Right renal cortex interstitium (tissue), 3 donors: Measurements from ENCODE around the gene MPHOSPH8. TPM values are rescaled to one million over a fixed set of nuclear protein-coding genes. Genes with fewer than 3 reads are reported as not detected.
"Not testable (repeated sequence)": the region's sequence is repeated elsewhere in the genome, so short reads cannot be mapped to it uniquely, and the experiment has no call there.

ENCODE experiments used
- DNase-seq, 3 donors: peaks; one replicate each; pipeline ENCODE4 v3.0.0-alpha.2; 2013; ENCODE audit warnings: low read depth in 3 of 3, low spot score in 2 of 3
- polyA plus RNA-seq, 3 donors: library from polyadenylated mRNA; unstranded; fragments of 120-200 nt; gene quantifications; one replicate each; pipeline ENCODE4 v1.2.1, GENCODE V29; 2013; ENCODE audit not compliant: insufficient read length in 3 of 3

MPHOSPH8 gene
- polyA plus RNA-seq, 3 donors: 61.4 to 67.9 (median 62.6) TPM

GRCh38 chr13:19632915-19633478 lies 462 bp upstream of the MPHOSPH8 start:
- no peak for DNase-seq

DNA sequence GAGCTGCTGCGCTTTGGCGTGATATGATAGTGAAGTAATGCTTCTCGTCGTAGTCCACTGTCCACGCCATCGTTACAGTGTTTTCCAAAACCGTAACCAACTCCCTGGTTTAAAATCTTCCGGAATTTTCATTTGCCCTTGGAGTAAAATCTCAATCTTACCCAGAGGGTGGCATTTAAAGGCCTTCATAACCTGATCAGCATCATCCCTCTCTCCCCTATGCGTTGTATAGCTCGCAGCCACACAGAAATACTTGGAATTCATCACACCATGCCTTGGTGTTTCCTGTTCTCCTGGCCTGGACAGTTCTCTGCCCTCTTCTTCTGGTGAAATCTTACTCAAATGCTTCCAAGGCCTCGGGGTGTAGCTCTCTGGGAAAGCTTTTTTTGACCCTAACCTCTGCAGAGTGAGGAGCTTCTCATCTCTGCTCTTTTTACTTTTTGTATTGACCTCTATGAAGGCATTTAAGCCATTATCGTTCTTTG lies 839 bp downstream of the MPHOSPH8 start:
- DNase-seq: peak; percentile 15 to 47 (median 36)

GRCh38 chr13:19635926-19636325 lies 2.5 kb downstream of the MPHOSPH8 start:
- not testable (repeated sequence) for DNase-seq

DNA sequence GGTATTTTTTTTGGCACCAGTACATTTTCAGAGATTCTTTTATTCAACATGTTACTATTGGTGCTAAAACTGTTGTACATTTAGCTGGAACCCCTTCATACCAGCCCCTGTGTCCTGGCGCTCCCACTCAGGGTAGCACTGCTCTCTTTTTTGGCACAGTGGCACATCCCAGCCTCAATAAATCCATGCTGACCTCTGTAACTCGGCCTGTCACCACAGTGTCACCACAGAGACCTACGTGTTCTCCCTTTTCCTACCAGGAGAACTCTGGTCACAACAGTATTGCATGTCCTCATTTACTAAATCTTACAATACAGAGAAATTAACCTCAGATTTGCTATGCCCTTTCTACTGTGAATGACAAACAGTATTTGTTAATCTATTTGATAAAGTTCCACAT lies 10.2 kb downstream of the MPHOSPH8 start:
- no peak for DNase-seq

- DNase-seq: no peak
Measured at GRCh38 chr13:19645000-19645399, 11.5 kb downstream of the MPHOSPH8 start.

GRCh38 chr13:19646063-19646462 lies 12.6 kb downstream of the MPHOSPH8 start:
- no peak for DNase-seq

- DNase-seq: no peak
Measured at GRCh38 chr13:19650742-19651141, 17.3 kb downstream of the MPHOSPH8 start.

GRCh38 chr13:19657872-19658591 lies 24.6 kb downstream of the MPHOSPH8 start:
- DNase-seq: no peak

- no peak for DNase-seq
Measured at GRCh38 chr13:19658831-19659230, 25.4 kb downstream of the MPHOSPH8 start.

DNA sequence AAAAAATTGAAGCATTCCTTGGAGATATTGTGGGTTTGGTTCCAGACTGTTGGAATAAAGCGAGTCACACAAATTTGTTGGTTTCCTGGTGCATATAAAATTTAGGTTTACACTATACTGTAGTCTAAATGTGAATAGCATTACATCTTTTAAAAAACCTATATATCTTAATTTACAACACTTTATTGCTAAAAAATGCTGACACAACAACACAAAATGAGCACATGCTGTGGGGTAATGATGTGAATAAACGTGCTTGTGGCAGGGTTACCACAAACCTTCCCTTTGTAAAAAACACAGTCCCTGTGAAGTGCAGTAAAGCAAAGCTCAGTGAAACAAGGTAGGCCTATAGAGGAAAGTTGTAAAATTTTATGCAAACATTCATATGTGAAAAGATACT lies 27.7 kb downstream of the MPHOSPH8 start:
- no peak for DNase-seq

- DNase-seq: no peak
Measured at GRCh38 chr13:19661561-19661960, 28.1 kb downstream of the MPHOSPH8 start.

- no peak for DNase-seq
Measured at GRCh38 chr13:19663416-19663979, 30.0 kb downstream of the MPHOSPH8 start.

DNA sequence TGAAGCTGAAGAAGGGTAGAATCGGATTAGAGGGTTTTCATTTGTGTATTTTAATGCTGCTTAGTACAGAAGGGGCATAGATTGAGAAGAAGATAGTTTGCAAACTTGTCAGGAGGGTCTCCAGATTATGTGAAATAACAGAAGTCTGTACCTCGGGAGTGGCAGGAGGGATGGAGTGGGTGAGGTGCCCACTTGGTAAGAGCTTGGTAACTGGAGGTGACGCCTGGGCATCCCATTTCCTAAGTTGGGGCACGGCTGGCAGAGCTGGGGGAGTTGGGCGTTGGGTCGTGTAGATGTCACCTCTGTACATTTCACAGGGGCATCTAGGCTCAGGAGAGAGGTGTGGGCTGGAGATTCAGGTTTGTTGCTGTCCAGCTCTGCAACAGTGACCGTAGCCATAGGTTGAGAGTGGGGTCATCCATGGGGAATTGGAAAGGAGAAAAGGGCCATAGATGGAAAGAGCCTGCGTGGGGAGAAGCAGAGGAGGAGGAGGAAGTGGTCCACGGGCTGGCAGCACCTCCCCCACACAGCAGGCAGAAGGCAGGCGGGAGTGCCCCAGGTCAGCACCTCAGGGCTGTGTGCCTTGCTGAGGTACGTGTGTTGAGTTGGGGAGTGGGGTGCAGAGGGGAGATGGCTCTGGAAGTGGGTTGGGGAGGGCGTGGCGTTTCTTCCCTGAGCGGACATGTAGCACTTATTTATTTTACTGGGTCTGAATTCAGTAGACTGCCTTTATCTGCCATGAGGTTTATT lies 31.2 kb downstream of the MPHOSPH8 start:
- DNase-seq: no peak

DNA sequence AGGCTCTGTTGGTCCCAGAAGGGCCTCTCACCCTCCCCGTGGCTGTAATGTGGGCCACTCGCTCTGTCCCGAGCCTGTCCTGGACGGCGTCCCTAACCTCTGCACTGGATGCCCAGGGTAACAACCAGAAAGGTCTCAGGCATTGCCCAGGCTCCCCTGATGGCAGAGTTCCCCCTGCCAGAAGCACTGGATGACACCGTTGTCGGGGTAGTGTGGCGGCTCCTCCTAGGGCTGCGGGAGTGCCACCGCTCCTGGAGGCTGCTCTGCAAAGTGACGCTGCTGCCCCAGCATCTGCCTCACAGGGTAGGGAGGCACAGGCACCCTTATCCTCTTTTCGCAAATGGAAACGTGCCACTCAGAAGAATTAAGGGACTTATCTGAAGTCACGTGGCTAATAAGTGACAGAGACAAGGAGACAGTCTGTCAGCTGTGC lies 32.0 kb downstream of the MPHOSPH8 start:
- no peak for DNase-seq

- DNase-seq: no peak
Measured at GRCh38 chr13:19668778-19669177, 35.3 kb downstream of the MPHOSPH8 start.

DNA sequence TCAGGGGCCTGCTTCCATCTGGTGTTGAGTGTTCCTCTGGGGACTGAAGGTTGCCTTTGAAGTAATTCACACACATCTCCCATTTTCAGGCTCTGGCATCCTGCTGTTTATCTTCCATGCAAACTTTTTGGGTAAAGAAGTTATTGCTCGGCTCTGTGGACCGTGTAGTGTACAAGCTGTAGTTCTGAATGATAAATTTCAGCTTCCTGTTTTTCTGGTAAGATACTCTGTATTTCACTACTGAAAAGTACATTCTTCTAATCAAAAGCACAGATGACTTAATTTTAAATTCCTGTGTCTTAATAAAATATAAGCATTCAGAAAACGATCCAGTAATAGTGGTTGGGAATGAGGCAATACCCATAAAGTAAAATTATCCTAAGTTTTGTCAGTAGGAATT lies 36.7 kb downstream of the MPHOSPH8 start:
- no peak for DNase-seq

DNA sequence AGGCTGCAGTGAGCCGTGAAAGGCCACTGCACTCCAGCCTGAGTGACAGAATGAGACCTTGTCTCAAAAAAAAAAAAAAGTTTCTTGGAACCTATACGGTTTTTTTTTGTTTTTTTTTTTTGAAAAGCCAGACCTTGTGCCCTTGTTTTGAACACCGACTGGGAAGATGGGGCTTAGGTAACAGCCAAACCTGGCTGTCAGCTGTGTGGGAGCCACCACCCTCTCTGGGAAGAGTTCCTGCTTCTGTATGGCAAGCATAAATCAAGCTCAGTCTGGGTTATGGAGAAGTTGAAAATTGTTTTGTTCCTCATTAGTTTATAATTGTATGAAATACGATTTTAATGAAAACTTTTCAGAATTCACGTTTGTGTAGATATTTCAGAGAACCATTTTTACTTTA lies 39.5 kb downstream of the MPHOSPH8 start:
- no peak for DNase-seq

GRCh38 chr13:19673473-19674430 lies 40.3 kb downstream of the MPHOSPH8 start:
- DNase-seq: no peak

DNA sequence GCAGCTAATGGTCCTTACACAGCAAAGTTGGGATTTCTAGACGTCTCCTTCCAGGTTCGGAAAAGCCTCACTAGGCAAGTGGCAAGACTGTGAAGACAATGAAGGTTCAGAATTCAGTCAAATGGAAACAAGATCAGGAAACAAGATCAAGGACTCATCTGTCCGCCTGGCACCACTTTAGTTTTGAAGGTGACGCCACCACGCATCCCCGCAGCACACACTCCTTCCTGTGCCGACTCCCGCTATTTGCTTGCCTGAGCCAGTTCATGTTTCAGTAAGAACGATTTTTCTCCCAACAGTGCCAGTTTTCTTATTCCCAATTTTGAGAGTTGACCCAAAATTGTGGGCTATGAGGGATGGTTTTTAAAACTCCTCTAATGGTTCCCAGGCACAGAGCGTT lies 41.4 kb downstream of the MPHOSPH8 start:
- DNase-seq: no peak

DNA sequence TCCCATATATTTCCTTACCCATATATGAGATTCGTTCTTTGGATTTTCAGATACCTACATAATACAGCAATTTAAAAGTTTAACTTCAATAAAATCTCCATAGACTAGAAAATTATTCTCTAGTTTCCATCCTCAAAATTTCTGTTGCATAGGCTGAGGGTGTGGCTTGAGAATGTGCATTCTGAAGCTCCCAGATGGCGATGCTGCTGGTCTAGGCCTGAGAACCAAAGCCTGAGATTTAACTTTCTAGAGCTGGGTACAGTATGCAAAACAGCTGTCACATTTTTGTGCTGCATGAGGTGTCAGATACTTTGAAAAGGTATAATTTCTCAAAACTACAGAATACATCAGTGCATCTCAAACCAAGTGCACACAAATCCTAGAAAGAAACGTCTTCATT lies 42.7 kb downstream of the MPHOSPH8 start:
- no peak for DNase-seq
